ENCODE results near the gene KCNMB3. TPM values are rescaled to one million over a fixed set of nuclear protein-coding genes. Genes with fewer than 3 reads are reported as not detected.

Gene KCNMB3
- polyA plus RNA-seq, 3 donors, result 0.14 to 2.2 TPM; not detected in 1

- no peaks in the 10 kb centered on the region for H3K36me3 Mint-ChIP-seq
- H4K20me1 ChIP-seq (ENCODE audit: insufficient read depth, low read length), result no peaks in the 10 kb centered on the region
- peaks cover 3% of the 10 kb centered on the region for H3K4me1 Mint-ChIP-seq
- no peaks in the 10 kb centered on the region for H3K79me2 ChIP-seq (ENCODE audit: insufficient read depth, low read length)
- no peak overlapping the region for H3K27ac ChIP-seq (ENCODE audit: low read depth in 1 of 2, low read length in 2 of 2)
- no peak overlapping the region for H3K27ac Mint-ChIP-seq
- no peak for TF ChIP-seq CTCF (IDR thresholded peaks at IDR 0.05)
- H3K27me3 Mint-ChIP-seq (ENCODE audit: low read depth in 3 of 3), result peaks cover 1 to 5% (median 2%) of the 10 kb centered on the region in 3 donors
- H3K4me1 ChIP-seq (ENCODE audit: control insufficient read depth in 1 of 2, insufficient read depth in 2 of 2, low read length in 2 of 2), result no peaks in the 10 kb centered on the region
- H3K9me3 Mint-ChIP-seq, result peaks cover 0 to 2% (median 0%) of the 10 kb centered on the region in 7 donors
- H2AFZ ChIP-seq (ENCODE audit: insufficient read depth, low read depth, low read length, poor library complexity, severe bottlenecking), result peak overlapping the region; percentile 32
- no peak for DNase-seq
- WGBS (ENCODE audit: insufficient coverage), result 63% methylated on average over 3 of the region's 4 CpGs
- intact Hi-C loops (cut with micrococcal nuclease), result no loop called here
- H3K4me2 ChIP-seq (replicated peaks; ENCODE audit: extremely low read depth, low read length, poor library complexity, severe bottlenecking), result no peak overlapping the region
- H3K9ac ChIP-seq (ENCODE audit: insufficient read depth, low read length, poor library complexity, severe bottlenecking), result no peak overlapping the region
- H3K36me3 ChIP-seq (replicated peaks in 1 of 2; ENCODE audit: control insufficient read depth in 1 of 2, insufficient read depth in 2 of 2, low read length in 2 of 2), result no peaks in the 10 kb centered on the region
- no peak overlapping the region for H3K4me3 ChIP-seq (replicated peaks in 1 of 3; ENCODE audit: low read depth in 2 of 3, low read length in 3 of 3)
- H3K9me3 ChIP-seq (replicated peaks in 1 of 2; ENCODE audit: control insufficient read depth in 1 of 2, insufficient read depth in 1 of 2, low read length in 2 of 2), result no peaks in the 10 kb centered on the region
- H3K4me3 Mint-ChIP-seq, result no peak overlapping the region
- H3K27me3 ChIP-seq (ENCODE audit: control insufficient read depth in 2 of 2, insufficient read depth in 2 of 2, low read length in 2 of 2), result no peaks in the 10 kb centered on the region
These were observed 17.6 kb upstream of the KCNMB3 start for GRCh38 chr3:179268400-179269051.

- DNase-seq, result no peak
- Mint-ChIP-seq H3K4me3 (no peak overlapping the region), H3K27me3 (ENCODE audit: low read depth in 3 of 3) (peaks cover 1 to 5% (median 2%) of the 10 kb centered on the region in 3 donors), H3K27ac (no peak overlapping the region), H3K9me3 (peaks cover 4 to 9% (median 8%) of the 10 kb centered on the region in 7 donors), H3K4me1 (peaks cover 3% of the 10 kb centered on the region), H3K36me3 (no peaks in the 10 kb centered on the region)
- no peaks in the 10 kb centered on the region for H3K79me2 ChIP-seq (ENCODE audit: insufficient read depth, low read length)
- no peak for TF ChIP-seq CTCF (IDR thresholded peaks at IDR 0.05)
- no peaks in the 10 kb centered on the region for H3K36me3 ChIP-seq (replicated peaks in 1 of 2; ENCODE audit: control insufficient read depth in 1 of 2, insufficient read depth in 2 of 2, low read length in 2 of 2)
- 86% methylated on average over 13 of the region's 21 CpGs for WGBS (ENCODE audit: insufficient coverage)
- no peak overlapping the region for H2AFZ ChIP-seq (ENCODE audit: insufficient read depth, low read depth, low read length, poor library complexity, severe bottlenecking)
- intact Hi-C loops (cut with micrococcal nuclease), result no loop called here
- H3K9ac ChIP-seq (ENCODE audit: insufficient read depth, low read length, poor library complexity, severe bottlenecking), result no peak overlapping the region
- H3K4me1 ChIP-seq (ENCODE audit: control insufficient read depth in 1 of 2, insufficient read depth in 2 of 2, low read length in 2 of 2), result no peaks in the 10 kb centered on the region
- no peak overlapping the region for H3K4me3 ChIP-seq (replicated peaks in 1 of 3; ENCODE audit: low read depth in 2 of 3, low read length in 3 of 3)
- H3K4me2 ChIP-seq (replicated peaks; ENCODE audit: extremely low read depth, low read length, poor library complexity, severe bottlenecking), result no peak overlapping the region
- H3K9me3 ChIP-seq (replicated peaks in 1 of 2; ENCODE audit: control insufficient read depth in 1 of 2, insufficient read depth in 1 of 2, low read length in 2 of 2), result peaks cover 0 to 10% of the 10 kb centered on the region in 2 donors
- no peak overlapping the region for H3K27ac ChIP-seq (ENCODE audit: low read depth in 1 of 2, low read length in 2 of 2)
- no peaks in the 10 kb centered on the region for H4K20me1 ChIP-seq (ENCODE audit: insufficient read depth, low read length)
- H3K27me3 ChIP-seq (ENCODE audit: control insufficient read depth in 2 of 2, insufficient read depth in 2 of 2, low read length in 2 of 2), result no peaks in the 10 kb centered on the region
These were observed 15.8 kb upstream of the KCNMB3 start for GRCh38 chr3:179266701-179267211.

Measured in CD14-positive monocyte (primary cell).